HG02840 (cell line): ENCODE results near the gene GPR62.

ENCODE experiments used
- ATAC-seq: cut with Tn5 transposase; IDR thresholded peaks from one replicate; pipeline ENCODE4 v1.9.1; 2021; ENCODE audit warnings: mild to moderate bottlenecking, moderate library complexity, moderate number of reproducible peaks; ENCODE audit not compliant: unreplicated experiment, low FRiP score

The GPR62 gene

GRCh38 chr3:51954105-51954504 is 1.1 kb upstream of the GPR62 start:
- no peak for ATAC-seq

DNA sequence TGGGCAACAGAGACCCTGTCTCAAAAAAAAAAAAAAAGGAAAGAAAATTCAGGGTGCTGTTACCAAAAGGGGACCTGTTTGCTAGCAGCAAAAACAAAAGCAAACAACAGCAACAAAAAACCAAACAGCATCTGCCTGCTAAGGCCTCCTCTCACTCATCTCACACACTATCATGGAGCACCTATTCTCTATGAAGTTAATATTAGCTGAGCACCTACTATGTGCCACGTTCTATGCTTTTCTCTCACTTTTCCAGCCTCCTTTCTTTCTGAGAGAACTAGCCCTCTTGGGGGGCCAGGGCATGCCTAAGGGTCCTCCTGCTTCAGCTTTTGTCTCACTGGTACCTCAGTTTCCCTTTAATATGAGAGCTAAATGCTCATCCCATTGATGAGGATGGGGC is 468 bp upstream of the GPR62 start:
- no peak for ATAC-seq

GRCh38 chr3:51955893-51956770 is 951 bp downstream of the GPR62 start:
- no peak for ATAC-seq

- no peak for ATAC-seq
These were observed 2.5 kb downstream of the GPR62 start for GRCh38 chr3:51957520-51958205.

DNA sequence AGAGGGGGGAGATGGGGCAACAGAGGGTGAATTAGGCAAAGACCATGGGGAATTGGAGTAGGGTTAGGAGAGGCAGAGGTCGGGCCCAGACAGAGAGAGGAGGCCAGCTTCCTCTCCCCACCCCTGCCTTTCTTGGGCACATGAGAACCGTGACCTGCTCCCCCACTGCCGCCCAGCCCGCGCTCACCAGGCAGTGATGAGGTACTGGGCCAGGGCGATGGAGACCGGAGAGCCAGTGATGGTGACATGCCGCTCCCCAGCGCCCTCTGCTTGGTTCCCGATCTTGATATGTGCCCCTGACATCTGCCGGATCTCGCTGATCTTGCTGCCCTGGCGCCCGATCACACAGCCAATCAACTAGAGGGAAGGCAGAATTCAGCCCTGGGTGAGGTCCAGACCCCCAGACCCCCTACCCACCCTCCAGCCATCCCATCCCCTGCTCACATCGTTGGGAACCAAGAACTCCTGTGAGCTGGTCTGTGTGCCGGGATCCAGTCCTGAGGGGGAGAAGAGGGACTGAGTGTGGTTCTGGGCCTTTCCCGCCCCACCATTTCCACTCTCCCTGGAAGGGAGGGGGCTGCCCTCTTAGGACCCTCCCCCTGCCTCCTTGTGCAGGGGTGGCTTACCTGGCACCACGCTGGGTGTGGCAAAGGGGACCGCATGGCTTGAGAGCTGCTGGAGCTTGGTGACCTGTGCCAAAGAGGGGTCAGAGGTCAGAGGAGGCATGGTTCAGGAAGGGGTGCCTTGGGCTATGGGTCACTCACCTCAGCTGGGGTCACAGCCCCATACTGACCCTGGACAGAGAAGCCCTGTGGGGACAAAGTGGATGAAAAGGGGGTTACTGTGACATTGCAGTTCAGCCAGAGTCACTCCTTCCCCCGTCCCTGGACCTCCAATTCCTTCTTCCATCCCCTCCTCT is 3.7 kb downstream of the GPR62 start:
- ATAC-seq, result no peak

DNA sequence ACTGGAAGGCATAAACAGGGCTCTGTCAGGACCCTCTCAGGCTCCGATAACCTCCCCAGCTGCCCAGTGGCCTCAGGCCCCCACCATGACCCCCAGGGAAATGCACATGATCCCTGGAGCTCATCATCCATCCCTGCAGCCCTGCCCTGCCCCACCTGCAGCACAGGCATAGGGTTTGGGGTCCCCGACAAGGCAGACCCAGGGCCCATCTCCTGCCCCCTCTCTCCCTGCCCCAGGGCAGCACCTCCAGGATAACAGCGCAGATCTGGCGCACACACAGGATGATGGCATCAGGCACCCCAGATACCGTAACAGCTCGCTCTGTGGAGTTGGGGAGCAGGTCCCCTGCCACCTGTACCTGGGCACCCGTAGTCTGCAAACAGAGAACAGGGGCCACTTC is 4.5 kb downstream of the GPR62 start:
- no peak for ATAC-seq

- ATAC-seq, result no peak
These were observed 5.2 kb downstream of the GPR62 start for GRCh38 chr3:51960386-51960785.

DNA sequence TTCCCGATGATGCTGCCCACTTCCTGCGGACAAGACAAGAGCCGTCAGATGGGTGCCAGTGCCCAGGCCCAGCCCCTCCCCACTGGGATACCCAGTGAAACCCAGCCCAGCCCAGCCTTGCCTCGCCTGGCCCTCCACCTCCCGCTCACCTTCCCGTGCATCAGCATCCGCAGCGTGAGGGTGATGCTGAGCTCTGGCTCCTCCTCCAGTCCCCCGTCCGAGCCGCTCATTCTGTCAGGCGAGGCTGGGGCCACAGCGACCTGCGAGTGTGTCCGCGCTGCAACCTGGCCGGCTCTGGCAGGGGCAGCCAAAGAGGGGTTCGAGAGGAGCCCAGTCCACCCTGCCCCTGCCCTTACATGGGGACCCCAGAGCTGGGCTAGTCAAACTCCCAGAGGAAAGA is 5.8 kb downstream of the GPR62 start:
- no peak for ATAC-seq

DNA sequence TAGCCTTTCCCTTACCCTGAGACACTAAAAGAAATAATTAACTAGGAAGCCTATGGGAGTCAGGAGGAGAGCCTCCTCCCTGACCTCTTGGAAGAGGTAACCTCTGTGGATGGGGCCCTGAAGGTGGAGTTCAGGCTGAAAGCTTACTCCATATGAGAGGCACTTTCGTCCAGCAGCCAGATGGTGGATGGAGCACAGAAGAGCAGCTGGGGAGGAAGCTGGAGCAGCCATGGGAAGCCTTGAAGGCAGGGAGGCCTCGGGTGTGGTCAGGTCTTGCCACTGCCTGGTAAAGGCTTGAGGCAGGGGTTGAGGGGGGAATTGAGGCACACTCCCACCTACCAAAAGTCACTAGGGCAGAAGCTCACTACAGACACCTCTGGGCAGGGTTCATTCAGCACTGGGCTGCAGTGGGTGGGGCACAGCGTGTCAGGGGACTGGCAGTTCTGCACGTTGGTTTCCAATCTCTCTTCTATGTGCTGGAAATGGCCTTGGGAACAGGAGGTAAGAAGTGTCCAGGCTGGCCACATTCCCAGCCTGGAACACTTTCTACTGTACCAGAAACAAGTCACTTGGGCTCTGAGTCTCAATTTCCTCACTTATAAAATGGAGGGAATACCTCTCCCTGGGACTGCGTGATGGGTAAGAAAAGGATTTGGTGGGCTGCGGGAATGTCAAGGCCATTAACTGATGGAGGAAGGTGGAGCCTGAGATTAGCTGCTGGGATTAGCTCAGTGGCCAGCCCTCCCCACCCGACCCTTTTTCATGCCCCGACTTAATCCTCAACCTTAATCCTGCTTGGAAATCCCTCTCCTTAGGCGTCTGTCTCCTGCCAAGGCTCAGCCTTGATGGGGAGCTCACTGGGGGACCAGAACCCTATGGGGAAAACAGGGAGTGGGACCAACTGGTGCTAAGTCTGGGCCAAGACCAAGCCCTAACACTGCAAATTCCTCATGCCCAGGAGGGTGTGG is 6.7 kb downstream of the GPR62 start:
- ATAC-seq, result no peak

DNA sequence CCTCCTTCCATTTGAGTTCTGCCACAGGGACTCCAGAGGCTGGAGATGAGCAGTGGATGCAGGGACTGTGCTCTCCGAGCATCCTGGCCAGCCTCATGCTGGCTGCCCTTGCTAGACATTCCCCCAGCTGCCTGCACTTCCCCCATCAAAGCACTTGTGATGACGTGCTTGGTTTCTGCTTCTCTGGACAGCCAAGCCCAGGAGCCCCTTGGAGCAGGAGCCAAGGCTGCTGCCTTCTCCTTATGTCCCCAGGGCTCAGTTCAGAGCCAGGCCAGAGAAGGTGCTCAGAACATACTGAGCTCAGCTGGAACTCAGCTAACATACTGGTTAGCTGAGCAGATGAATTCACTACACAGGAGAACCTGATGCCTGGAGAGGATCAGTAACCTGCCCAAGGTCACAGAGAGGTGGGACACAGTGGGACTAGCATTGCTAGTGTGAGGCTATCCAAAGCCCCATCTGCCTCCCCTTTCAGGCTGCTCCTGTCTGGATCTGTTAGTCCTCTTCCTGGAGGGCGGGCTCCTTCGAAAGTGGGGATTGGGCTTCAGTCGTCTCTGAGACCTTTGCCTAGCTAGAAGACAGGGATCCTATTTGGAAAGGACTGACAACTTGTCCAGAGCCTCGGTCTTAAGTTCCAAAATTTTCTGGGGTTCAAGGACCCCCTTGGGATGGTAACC is 7.8 kb downstream of the GPR62 start:
- ATAC-seq, result no peak

- ATAC-seq, result no peak
These were observed 8.8 kb downstream of the GPR62 start for GRCh38 chr3:51963951-51964451.

DNA sequence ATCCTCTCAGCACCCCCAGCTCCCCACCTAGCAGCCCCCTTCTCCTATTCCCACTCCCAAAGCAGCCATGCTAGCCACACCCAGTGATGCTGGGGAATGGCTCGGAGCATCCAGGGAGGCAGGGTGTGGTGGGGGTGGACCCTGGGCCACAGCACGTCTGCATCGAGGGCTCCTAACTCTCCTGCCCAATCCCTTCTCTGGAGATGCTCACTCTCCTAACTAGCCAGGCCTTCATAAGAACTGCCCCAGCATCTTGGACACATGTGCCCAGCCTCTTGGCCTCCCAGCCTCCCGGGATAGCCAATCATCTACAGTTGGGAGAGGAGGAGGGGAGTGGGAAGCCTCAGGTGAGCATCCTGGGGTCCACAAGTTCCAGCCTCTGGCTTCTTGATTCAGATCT is 9.3 kb downstream of the GPR62 start:
- no peak for ATAC-seq

GRCh38 chr3:51966016-51966415 is 10.8 kb downstream of the GPR62 start:
- no peak for ATAC-seq

DNA sequence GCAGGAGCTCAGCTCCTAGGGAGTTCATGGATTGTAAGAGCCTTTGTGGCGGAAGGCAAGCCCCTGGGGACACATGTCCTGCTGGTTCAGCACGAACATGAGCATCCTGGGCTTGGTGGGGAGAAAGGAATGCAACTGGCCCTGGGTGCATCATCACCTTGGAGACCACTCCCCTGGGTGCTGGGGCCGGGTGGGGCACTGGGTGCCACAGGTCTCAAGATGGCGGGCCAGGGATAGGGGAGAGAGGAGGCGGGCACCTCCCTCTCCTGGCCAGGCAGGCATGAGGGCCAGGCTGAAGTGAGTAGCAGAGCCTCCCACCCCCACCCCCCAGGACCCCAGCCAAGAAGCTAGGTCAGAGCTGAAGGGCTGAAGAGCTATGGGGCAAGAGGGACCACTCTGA is 11.3 kb downstream of the GPR62 start:
- ATAC-seq, result no peak

GRCh38 chr3:51966922-51967383 is 11.8 kb downstream of the GPR62 start:
- ATAC-seq, result no peak

GRCh38 chr3:51967384-51968169 is 12.4 kb downstream of the GPR62 start, which contains the start of gene PCBP4:
PCBP4 (minus strand) TSS chr3:51967454; CDS start chr3:51961240, 6,214 bp downstream.
- ATAC-seq, result no peak

- ATAC-seq, result no peak
These were observed 13.1 kb downstream of the GPR62 start for GRCh38 chr3:51968170-51968775.
